HCT116 (cell line): ENCODE measurements around the gene ZNF618. TPM values are rescaled to one million over a fixed set of nuclear protein-coding genes. Genes with fewer than 3 reads are reported as not detected.

Source experiments
- ATAC-seq: fragments of 200-7000 bp; cut with Tn5 transposase; 2 replicates; pipeline ENCODE4 v1.9.1; 2020; ENCODE audit warnings: mild to moderate bottlenecking, moderate library complexity
- BruUV-seq: library from RNA; stranded (reverse); fragments of 400-500 nt; replicated peaks from 2 replicates; lab custom pipeline; 2021; lab: Mats Ljungman, UMichigan
- CTCF ChIA-PET: fragments of 300-600 bp; sonication (Branson Sonifier 250); formaldehyde crosslinking; loops from one replicate; lab custom pipeline; 2021; ENCODE audit warnings: antibody characterized with exemption; lab: Charles Lee
- POLR2A ChIA-PET: fragments of 300-600, 350-600 bp; sonication (Branson Sonifier 250); formaldehyde crosslinking; loops from one replicate; lab custom pipeline; 2021; ENCODE audit warnings: antibody characterized with exemption; lab: Charles Lee
- RAD21 ChIA-PET, 2 experiments: fragments of 300-600 bp; sonication (Branson Sonifier 250); formaldehyde crosslinking; loops; one replicate each; lab custom pipeline; 2023; ENCODE audit warnings: low total read pairs in 2 of 2; ENCODE audit not compliant: uncharacterized antibody in 2 of 2, unreplicated experiment in 2 of 2, low non-redundant PET in 1 of 2; lab: Charles Lee
- DNase-seq: peaks from one replicate; pipeline ENCODE4 v3.0.0-alpha.2; 2010; ENCODE audit warnings: low read depth, low spot score
- H2AFZ ChIP-seq: fragments of 200-600 bp; shearing (Covaris generic), sonication (generic); 2 replicates; pipeline ENCODE4 v1.6.1; 2017; ENCODE audit warnings: low read depth, mixed run types, mixed read lengths, antibody characterized with exemption, low read length; ENCODE audit not compliant: poor library complexity, severe bottlenecking
- H3K27ac ChIP-seq: 2 replicates; pipeline ENCODE4 v1.5.1; 2012; ENCODE audit warnings: low read depth, low read length
- H3K27me3 ChIP-seq: fragments of 200-600 bp; sonication (generic); 2 replicates; pipeline ENCODE4 v1.6.1; 2016; ENCODE audit warnings: mixed run types, low read length, mixed read lengths; ENCODE audit not compliant: insufficient read depth
- H3K36me3 ChIP-seq, 2 experiments: fragments of 200-500 bp in 1 of 2; fragments of 200-600 bp in 1 of 2; sonication (Bioruptor generic) in 1 of 2; sonication (generic) in 1 of 2; 2 replicates each; pipeline versions ENCODE4 v1.5.1 to v1.6.1; 2014 to 2016; ENCODE audit warnings: low read length in 2 of 2, inconsistent platforms in 1 of 2, mixed read lengths in 1 of 2, mixed run types in 1 of 2; ENCODE audit not compliant: insufficient read depth in 2 of 2, control insufficient read depth in 1 of 2
- H3K4me1 ChIP-seq, 2 experiments: fragments of 200-600 bp in 1 of 2; sonication (generic) in 1 of 2; 2 replicates each; pipeline versions ENCODE4 v1.5.1 to v1.6.1; 2012 to 2017; ENCODE audit warnings: low read length in 2 of 2, inconsistent platforms in 1 of 2, mild to moderate bottlenecking in 1 of 2, mixed read lengths in 1 of 2, mixed run types in 1 of 2, moderate library complexity in 1 of 2; ENCODE audit not compliant: insufficient read depth in 2 of 2, control insufficient read depth in 1 of 2
- H3K4me2 ChIP-seq: fragments of 200-600 bp; sonication (generic); 2 replicates; pipeline ENCODE4 v1.6.1; 2017; ENCODE audit warnings: mixed run types, low read length, mixed read lengths
- H3K4me3 ChIP-seq, 2 experiments: fragments of 200-600 bp in 1 of 2; sonication (generic) in 1 of 2; replicated peaks in 1 of 2; 2 replicates each; pipeline ENCODE4 v1.5.1; 2011 to 2016; ENCODE audit warnings: low read length in 2 of 2, control low read depth in 1 of 2, low read depth in 1 of 2, mild to moderate bottlenecking in 1 of 2, mixed read lengths in 1 of 2, mixed run types in 1 of 2
- H3K79me2 ChIP-seq: fragments of 200-600 bp; sonication (generic); 2 replicates; pipeline ENCODE4 v1.6.1; 2017; ENCODE audit warnings: mild to moderate bottlenecking, mixed run types, low read length, moderate library complexity, mixed read lengths; ENCODE audit not compliant: insufficient read depth
- H3K9ac ChIP-seq: fragments of 200-600 bp; sonication (generic); 2 replicates; pipeline ENCODE4 v1.6.1; 2016; ENCODE audit warnings: low read length, mixed read lengths
- H3K9me2 ChIP-seq: fragments of 200-600 bp; sonication (generic), shearing (Covaris generic); 2 replicates; pipeline ENCODE4 v1.6.1; 2017; ENCODE audit warnings: mixed run types, mild to moderate bottlenecking, moderate library complexity; ENCODE audit not compliant: insufficient read depth
- H3K9me3 ChIP-seq, 2 experiments: fragments of 200-500 bp in 1 of 2; fragments of 200-600 bp in 1 of 2; sonication (Bioruptor generic) in 1 of 2; sonication (generic) in 1 of 2; 2 replicates each; pipeline ENCODE4 v1.6.1; 2014 to 2017; ENCODE audit warnings: low read length in 2 of 2, mixed read lengths in 2 of 2, inconsistent platforms in 1 of 2, low read depth in 1 of 2, mild to moderate bottlenecking in 1 of 2, mixed run types in 1 of 2, moderate library complexity in 1 of 2; ENCODE audit not compliant: control insufficient read depth in 1 of 2, insufficient read depth in 1 of 2
- H4K20me1 ChIP-seq: fragments of 200-600 bp; sonication (generic), shearing (Covaris generic); 2 replicates; pipeline ENCODE4 v1.6.1; 2017; ENCODE audit warnings: mixed run types, mild to moderate bottlenecking, moderate library complexity; ENCODE audit not compliant: insufficient read depth
- ATF3 ChIP-seq: IDR thresholded peaks from 2 replicates; pipeline ENCODE4 v1.6.1; 2012
- CBX3 ChIP-seq: IDR thresholded peaks from 2 replicates; pipeline ENCODE4 v1.6.1; 2012; ENCODE audit warnings: low read depth
- ELF1 ChIP-seq: IDR thresholded peaks from 2 replicates; pipeline ENCODE4 v1.6.1; 2012; ENCODE audit warnings: low read depth, borderline replicate concordance
- EZH2 ChIP-seq: fragments of 200-600 bp; sonication (generic); IDR thresholded peaks from 2 replicates; pipeline ENCODE4 v1.6.1; 2017; ENCODE audit warnings: antibody characterized with exemption, mixed run types
- JUND ChIP-seq: IDR thresholded peaks from 2 replicates; pipeline ENCODE4 v1.6.1; 2012
- POLR2A ChIP-seq: IDR thresholded peaks from 2 replicates; pipeline ENCODE4 v1.7.0; 2011; ENCODE audit warnings: borderline replicate concordance; ENCODE audit not compliant: insufficient read depth, insufficient read length; ENCODE audit errors: extremely low read depth
- SRF ChIP-seq: IDR thresholded peaks from 2 replicates; pipeline ENCODE4 v1.6.1; 2012; ENCODE audit warnings: low read depth
- intact Hi-C: fragments of 100-400 bp; cut with micrococcal nuclease; formaldehyde crosslinking; loops from 2 replicates; pipeline ENCODE4 v1.10.0; 2022
- total RNA-seq: library from RNA; stranded (reverse); gene quantifications from one replicate; pipeline ENCODE4 v1.2.1, GENCODE V29; 2021; ENCODE audit not compliant: unreplicated experiment
- TF ChIP-seq, protein P1 (sequence below): IDR thresholded peaks from 2 replicates; pipeline ENCODE4 v1.6.1; 2012

The ZNF618 gene
- total RNA-seq, 1 experiment from 2014 or later, result 13.5 TPM

DNA sequence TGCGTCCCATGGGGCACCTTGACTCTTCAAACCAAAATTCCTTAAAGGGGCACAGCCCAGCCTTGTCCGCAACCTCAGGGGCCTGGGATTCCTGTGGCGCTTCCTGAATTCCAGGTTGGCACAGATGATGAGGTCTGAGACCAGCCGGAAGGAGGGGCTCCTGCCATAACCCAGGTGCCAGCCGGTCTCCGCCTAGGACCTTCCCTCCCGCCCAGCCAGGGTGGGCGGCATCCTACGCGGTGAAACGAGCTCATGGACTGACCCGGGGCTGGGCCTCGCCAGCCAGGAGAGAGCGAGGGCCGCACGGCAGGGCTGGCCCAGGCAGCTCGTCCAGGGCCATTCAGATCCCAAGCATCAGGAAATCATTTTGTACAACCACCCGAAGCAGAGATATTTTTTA is 179.0 kb downstream of the ZNF618 start:
- Histone ChIP-seq H3K9ac (no peak overlapping the region), H3K9me2 (no peaks in the 10 kb centered on the region), H4K20me1 (no peaks in the 10 kb centered on the region), H3K9me3 (no peaks in the 10 kb centered on the region), H3K27ac (no peak overlapping the region), H3K36me3 (no peaks in the 10 kb centered on the region), H3K79me2 (no peaks in the 10 kb centered on the region), H3K4me1 (no peaks in the 10 kb centered on the region), H3K4me2 (no peak overlapping the region), H2AFZ (no peak overlapping the region), H3K27me3 (no peaks in the 10 kb centered on the region), H3K4me3 (no peak overlapping the region)
- RAD21 ChIA-PET, result no interaction called here
- intact Hi-C loops, result no loop called here
- no peak for ATAC-seq
- POLR2A ChIA-PET, result no interaction called here
- DNase-seq, result no peak
- TF ChIP-seq, protein P1, sequence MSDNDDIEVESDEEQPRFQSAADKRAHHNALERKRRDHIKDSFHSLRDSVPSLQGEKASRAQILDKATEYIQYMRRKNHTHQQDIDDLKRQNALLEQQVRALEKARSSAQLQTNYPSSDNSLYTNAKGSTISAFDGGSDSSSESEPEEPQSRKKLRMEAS, result no peak
- TF ChIP-seq ATF3 (no peak), JUND (no peak), CBX3 (no peak), EZH2 (no peak)
- no TSS peak for BruUV-seq
- CTCF ChIA-PET, result no interaction called here

GRCh38 chr9:114055894-114056293 is 179.8 kb downstream of the ZNF618 start:
- BruUV-seq, result no TSS peak
- no peak for DNase-seq
- Histone ChIP-seq H3K9me2 (no peaks in the 10 kb centered on the region), H3K4me3 (no peak overlapping the region), H3K36me3 (no peaks in the 10 kb centered on the region), H3K27me3 (no peaks in the 10 kb centered on the region), H3K4me2 (no peak overlapping the region), H3K4me1 (no peaks in the 10 kb centered on the region), H3K27ac (no peak overlapping the region), H4K20me1 (no peaks in the 10 kb centered on the region), H3K9ac (no peak overlapping the region), H3K79me2 (no peaks in the 10 kb centered on the region), H2AFZ (no peak overlapping the region), H3K9me3 (no peaks in the 10 kb centered on the region)
- CTCF ChIA-PET, result no interaction called here
- intact Hi-C loops, result no loop called here
- RAD21 ChIA-PET, result no interaction called here
- TF ChIP-seq ELF1 (no peak), POLR2A (no peak), SRF (no peak)
- no peak for ATAC-seq
- POLR2A ChIA-PET, result no interaction called here
